ENCODE data around the gene PAFAH2. TPM values are rescaled to one million over a fixed set of nuclear protein-coding genes. Genes with fewer than 3 reads are reported as not detected.

PAFAH2 gene
- total RNA-seq, 1 experiment from 2014 or later = 13.0 TPM

DNA sequence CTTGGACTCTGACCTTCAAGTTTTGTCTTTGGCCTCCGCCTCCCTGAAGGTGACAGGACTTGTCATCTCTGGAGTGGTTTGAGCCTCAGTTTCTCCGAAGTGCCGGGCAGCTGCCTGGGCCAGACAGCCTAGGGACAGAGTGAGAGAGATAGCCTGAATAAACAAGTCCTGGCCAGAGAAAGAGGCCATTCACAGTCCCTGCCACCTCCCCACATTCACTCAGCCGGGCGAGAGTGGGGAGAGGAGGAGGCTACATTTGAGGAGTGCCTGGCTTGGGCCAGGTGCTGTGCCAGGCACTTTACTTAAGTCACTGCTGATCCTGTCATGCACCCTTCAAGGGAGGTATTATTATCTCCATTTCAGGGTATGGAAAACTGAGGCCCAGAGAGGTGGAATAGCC, 27.2 kb upstream of the PAFAH2 start:
- H3K4me2 ChIP-seq (ENCODE audit: low read length) = no peak overlapping the region

More for the DNA sequence above, 27.2 kb upstream of the PAFAH2 start:
- RAD21 ChIA-PET (ENCODE audit: low non-redundant PET in 1 of 2, low total read pairs in 2 of 2, uncharacterized antibody in 2 of 2, unreplicated experiment in 2 of 2) = no interaction called here
- H3K9me2 ChIP-seq (ENCODE audit: insufficient read depth) = no peaks in the 10 kb centered on the region
- ATAC-seq (no peak), DNase-seq (ENCODE audit: low read depth, low spot score) (no peak)
- CTCF ChIA-PET = no interaction called here
- intact Hi-C loops (cut with micrococcal nuclease) = no loop called here
- H3K27me3 ChIP-seq (ENCODE audit: insufficient read depth, low read length) = no peaks in the 10 kb centered on the region
- no peaks in the 10 kb centered on the region for H3K36me3 ChIP-seq (ENCODE audit: control insufficient read depth in 1 of 2, insufficient read depth in 2 of 2, low read length in 2 of 2)
- no peaks in the 10 kb centered on the region for H4K20me1 ChIP-seq (ENCODE audit: insufficient read depth)
- H3K4me3 ChIP-seq (replicated peaks in 1 of 2; ENCODE audit: low read depth in 1 of 2, low read length in 2 of 2) = no peak overlapping the region
- BruUV-seq (replicated peaks) = no TSS peak
- no peak overlapping the region for H3K27ac ChIP-seq (ENCODE audit: low read depth, low read length)
- H2AFZ ChIP-seq (ENCODE audit: low read depth, low read length, poor library complexity, severe bottlenecking) = no peak overlapping the region
- no peak for TF ChIP-seq POLR2A (IDR thresholded peaks at IDR 0.05; ENCODE audit: borderline replicate concordance, extremely low read depth, insufficient read depth, insufficient read length)
- no peak for TF ChIP-seq SP1 (IDR thresholded peaks at IDR 0.05; ENCODE audit: low read depth)
- no peak for TF ChIP-seq POLR2AphosphoS5 (IDR thresholded peaks at IDR 0.05; ENCODE audit: low read depth, low read length)
- TF ChIP-seq, protein P1, sequence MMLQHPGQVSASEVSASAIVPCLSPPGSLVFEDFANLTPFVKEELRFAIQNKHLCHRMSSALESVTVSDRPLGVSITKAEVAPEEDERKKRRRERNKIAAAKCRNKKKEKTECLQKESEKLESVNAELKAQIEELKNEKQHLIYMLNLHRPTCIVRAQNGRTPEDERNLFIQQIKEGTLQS (IDR thresholded peaks at IDR 0.05) = no peak
- TF ChIP-seq EGR1 (IDR thresholded peaks at IDR 0.05; ENCODE audit: low read depth) = no peak
- no peak for TF ChIP-seq RAD21 (IDR thresholded peaks at IDR 0.05; ENCODE audit: low read depth)
- TF ChIP-seq YY1 (IDR thresholded peaks at IDR 0.05; ENCODE audit: extremely low read depth, insufficient replicate concordance, low read depth, low read length) = no peak
- no peak for TF ChIP-seq CBX3 (IDR thresholded peaks at IDR 0.05; ENCODE audit: low read depth)
- no peak for TF ChIP-seq ZNF274 (IDR thresholded peaks at IDR 0.05; ENCODE audit: low read depth, low read length)
- no peak for TF ChIP-seq EZH2 (IDR thresholded peaks at IDR 0.05)
- TF ChIP-seq EZH2phosphoT487 (IDR thresholded peaks at IDR 0.05; ENCODE audit: borderline replicate concordance) = no peak
- TF ChIP-seq SIN3A (IDR thresholded peaks at IDR 0.05; ENCODE audit: low read depth) = no peak
- TF ChIP-seq ELF1 (IDR thresholded peaks at IDR 0.05; ENCODE audit: borderline replicate concordance, low read depth) = no peak
- TF ChIP-seq FOSL1 (IDR thresholded peaks at IDR 0.05; ENCODE audit: low read depth) = no peak
- TF ChIP-seq, protein P2, sequence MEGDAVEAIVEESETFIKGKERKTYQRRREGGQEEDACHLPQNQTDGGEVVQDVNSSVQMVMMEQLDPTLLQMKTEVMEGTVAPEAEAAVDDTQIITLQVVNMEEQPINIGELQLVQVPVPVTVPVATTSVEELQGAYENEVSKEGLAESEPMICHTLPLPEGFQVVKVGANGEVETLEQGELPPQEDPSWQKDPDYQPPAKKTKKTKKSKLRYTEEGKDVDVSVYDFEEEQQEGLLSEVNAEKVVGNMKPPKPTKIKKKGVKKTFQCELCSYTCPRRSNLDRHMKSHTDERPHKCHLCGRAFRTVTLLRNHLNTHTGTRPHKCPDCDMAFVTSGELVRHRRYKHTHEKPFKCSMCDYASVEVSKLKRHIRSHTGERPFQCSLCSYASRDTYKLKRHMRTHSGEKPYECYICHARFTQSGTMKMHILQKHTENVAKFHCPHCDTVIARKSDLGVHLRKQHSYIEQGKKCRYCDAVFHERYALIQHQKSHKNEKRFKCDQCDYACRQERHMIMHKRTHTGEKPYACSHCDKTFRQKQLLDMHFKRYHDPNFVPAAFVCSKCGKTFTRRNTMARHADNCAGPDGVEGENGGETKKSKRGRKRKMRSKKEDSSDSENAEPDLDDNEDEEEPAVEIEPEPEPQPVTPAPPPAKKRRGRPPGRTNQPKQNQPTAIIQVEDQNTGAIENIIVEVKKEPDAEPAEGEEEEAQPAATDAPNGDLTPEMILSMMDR (IDR thresholded peaks at IDR 0.05 in 2 of 3, conservative IDR thresholded peaks at IDR 0.05 in 1 of 3; ENCODE audit: borderline replicate concordance in 1 of 3, insufficient read depth in 1 of 3, low read depth in 2 of 3, low read length in 2 of 3) = no peak
- POLR2A ChIA-PET = no interaction called here
- H3K4me1 ChIP-seq (ENCODE audit: control insufficient read depth in 1 of 2, insufficient read depth in 2 of 2, low read length in 2 of 2) = 0 out of 4 replicates have a peak, but pooled peaks cover 0 to 5% of the 10 kb centered on the region in 2 experiments
- H3K9ac ChIP-seq (ENCODE audit: low read length) = no peak overlapping the region
- H3K9me3 ChIP-seq (ENCODE audit: control insufficient read depth in 1 of 2, insufficient read depth in 1 of 2, low read depth in 1 of 2, low read length in 2 of 2) = no peaks in the 10 kb centered on the region
- no peaks in the 10 kb centered on the region for H3K79me2 ChIP-seq (ENCODE audit: insufficient read depth, low read length)
